NB4 (cell line): ENCODE measurements around the gene CPT1C.

ENCODE experiments used
- CTCF ChIP-seq: IDR thresholded peaks from one replicate; pipeline ENCODE4 v1.5.1; 2012; ENCODE audit warnings: low read depth, low read length
- MAX ChIP-seq: IDR thresholded peaks from 2 replicates; pipeline ENCODE4 v1.6.1; 2011; ENCODE audit warnings: low read depth, low read length
- MYC ChIP-seq: IDR thresholded peaks from 2 replicates; pipeline ENCODE4 v1.6.1; 2011; ENCODE audit warnings: low read depth, low read length
- POLR2A ChIP-seq: IDR thresholded peaks from 2 replicates; pipeline ENCODE4 v1.6.1; 2011; ENCODE audit warnings: mild to moderate bottlenecking; ENCODE audit not compliant: insufficient read length; ENCODE audit errors: extremely low read depth

GRCh38 chr19:49691243-49692146 is 579 bp downstream of the CPT1C start:
- TF ChIP-seq CTCF (no peak), POLR2A (no peak), MAX (no peak), MYC (no peak)
